HG02623 (cell line): ENCODE data around the gene CPVL.

Experiments
- ATAC-seq: cut with Tn5 transposase; IDR thresholded peaks from one replicate; pipeline ENCODE4 v1.9.1; 2021; ENCODE audit warnings: moderate library complexity; ENCODE audit not compliant: unreplicated experiment

CPVL gene

DNA sequence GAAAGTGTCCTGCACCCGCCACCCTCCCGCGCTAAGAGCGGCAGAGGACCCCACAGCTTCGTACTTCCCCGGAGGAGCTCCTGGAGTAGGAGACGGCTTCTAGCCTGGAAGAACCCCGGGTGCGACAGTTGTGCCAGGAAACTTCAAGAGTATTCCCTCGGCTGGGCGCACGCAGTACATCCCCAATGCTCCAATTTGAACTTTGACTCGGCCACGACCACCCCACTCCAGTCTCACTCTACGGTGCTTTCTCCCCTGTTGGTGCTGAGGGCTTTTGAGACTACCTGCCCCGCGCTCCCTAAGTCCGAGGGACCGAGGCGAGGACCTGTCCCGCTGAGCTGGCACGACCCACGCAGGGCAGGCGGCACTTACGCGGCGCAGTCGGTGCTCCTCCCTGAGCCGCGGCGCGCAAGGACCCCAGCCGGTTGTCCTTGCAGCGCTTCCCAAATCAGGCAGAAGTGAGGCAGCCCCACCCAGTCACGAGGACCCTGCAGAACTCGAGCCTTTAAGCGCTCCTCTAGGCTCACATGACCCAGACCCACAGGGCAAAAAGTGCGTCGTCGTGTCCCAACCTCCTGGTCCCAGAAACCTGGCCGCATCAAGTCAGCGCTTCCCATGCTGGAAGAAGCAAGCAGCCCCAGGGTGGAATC lies at the start of gene CPVL:
Gene CPVL, minus strand, starts transcription at position 481 of the 650 bp plus-strand sequence. CDS start 25,476 bp downstream, outside the sequence.
- ATAC-seq, result no peak

DNA sequence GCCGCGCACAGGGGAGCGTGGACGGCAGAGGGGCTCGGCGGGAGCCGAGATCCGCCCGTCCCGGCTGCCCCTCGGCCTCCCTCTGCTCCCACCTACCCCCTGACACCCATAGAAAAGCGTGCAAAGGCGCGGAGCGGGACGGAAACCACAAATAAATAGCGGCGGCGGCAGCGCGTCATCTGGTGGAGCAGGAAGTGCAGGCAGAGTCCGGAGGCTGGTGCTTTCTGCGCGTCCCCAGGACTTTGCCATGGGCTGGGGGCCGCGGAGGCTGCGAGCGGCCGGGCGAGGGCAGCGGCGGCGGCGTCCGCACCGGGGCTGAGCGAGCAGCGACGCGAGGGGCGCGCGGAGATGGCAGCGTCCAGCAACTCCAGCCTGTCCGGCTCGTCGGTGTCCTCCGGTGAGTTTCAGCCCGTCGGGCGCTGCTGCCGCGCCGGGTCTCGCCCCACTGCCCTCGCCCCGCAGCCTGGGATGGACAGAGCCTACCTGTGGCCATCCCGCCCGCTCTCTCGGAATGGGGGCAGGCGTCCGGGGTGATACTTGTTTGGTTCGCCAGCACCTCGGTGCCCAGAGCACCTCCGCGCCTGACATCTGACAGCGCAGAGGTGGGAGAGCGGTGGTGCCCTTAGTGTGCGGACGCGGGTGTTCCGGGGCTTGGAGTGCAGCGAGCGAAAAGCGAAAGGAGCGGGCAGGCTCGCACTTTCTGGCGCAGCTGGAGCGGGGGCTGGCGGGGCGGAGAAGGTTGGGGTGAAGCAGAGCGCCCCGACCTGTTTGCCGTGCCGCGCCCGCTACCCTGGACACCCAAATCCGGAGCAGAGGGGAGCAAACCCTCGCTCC lies 48.5 kb upstream of the CPVL start, which contains the start of gene CHN2:
Gene CHN2, plus strand, starts transcription at position 182 of the 834 bp plus-strand sequence.
- no peak for ATAC-seq

DNA sequence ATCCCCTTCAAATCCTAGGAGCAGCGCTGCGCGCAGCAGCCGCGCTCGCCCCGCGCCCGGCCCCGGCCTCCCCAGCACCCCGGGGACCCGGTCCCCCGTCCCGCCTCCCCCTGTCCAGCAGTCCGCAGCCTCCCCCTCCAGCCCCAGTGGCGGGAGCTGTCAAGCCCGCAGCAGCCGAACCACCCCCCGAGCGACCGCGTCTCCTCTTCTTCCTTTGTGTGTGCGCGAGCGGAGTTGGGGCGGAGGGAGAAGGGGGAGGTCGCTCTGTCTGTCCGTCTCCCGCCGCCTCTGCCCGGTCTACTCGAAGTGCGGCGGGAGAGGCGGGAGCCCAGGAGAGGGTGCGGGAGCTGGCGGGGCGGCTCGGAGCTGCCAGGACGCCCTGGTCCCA lies 47.9 kb upstream of the CPVL start:
- no peak for ATAC-seq

DNA sequence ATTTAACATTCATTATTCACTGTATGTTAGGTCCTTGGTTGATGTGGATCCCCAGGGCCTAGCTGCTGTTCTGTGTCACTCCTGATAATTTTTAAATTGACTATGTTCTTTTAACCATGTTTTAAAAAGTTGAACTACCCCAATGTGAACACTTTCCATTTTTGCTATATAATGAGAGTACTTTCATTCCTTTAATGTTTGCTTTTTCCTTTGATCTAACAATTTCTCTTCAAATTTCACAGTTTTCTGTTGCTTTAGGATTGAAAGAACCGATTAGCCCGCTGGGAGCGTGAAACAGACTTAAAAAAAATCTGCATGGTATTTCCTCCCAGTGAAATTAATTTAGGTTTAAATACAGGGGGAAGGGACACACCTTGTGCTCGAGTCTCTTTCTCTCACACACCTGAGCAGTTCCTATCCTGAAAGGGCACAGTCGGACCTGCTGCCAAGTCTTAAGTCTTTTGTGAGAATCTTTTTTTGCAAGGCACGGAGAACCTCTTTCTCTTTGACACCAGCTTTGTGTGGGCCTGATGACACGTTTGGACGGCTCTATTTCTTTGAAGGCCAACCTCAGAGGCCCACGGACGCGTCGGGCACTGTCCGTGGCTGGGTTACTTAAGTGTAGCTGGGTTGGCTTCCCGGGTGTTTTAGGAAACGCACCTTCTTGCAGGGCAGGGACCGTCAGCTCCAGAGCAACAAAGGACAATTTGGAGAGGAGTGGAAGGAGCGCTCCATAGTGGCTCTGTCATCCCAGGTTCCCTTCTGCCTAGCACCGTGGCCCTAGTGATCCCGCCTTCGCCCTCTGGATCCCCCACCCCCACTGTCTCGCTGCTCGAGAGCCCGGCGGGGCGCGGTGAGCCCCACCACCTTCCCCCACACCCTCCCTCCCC lies 47.2 kb upstream of the CPVL start:
- no peak for ATAC-seq

DNA sequence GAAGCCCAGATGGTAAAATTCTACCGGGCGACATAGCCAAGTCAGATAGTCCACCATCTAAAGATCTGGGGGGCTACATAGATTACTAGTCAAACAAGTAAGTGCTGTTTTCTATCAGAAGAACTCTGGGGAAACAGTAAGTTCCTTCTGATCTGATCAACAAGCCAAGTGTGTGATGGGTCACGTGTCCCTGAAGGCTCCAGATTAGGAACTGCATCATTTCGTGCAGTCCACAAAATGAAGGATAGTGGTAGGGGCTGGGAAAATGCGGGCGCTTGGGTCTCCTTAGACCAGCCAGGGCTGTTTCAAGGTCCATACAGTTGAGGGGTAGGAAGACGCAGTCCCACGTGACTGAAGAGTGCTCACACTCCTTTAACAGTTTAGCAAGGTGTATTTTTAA lies 46.5 kb upstream of the CPVL start:
- ATAC-seq, result no peak

DNA sequence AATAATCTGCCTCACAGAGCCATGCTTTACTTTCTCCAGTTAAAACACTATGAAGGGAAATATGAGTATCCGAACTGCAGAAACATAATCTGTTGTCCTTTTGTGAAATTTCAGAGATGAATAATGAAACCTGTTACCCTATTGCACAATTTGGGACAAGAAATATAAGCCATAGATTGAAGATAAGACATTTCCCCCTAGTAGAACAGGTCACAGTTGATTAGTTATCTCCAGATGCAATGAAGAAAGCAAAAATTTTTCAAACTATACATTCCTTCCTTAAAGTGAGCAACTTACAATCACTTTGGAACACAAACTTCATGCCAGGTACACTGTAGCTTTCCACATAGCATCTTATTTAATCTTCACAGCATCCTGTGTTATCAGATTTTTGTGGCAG lies 46.0 kb upstream of the CPVL start:
- ATAC-seq, result no peak

DNA sequence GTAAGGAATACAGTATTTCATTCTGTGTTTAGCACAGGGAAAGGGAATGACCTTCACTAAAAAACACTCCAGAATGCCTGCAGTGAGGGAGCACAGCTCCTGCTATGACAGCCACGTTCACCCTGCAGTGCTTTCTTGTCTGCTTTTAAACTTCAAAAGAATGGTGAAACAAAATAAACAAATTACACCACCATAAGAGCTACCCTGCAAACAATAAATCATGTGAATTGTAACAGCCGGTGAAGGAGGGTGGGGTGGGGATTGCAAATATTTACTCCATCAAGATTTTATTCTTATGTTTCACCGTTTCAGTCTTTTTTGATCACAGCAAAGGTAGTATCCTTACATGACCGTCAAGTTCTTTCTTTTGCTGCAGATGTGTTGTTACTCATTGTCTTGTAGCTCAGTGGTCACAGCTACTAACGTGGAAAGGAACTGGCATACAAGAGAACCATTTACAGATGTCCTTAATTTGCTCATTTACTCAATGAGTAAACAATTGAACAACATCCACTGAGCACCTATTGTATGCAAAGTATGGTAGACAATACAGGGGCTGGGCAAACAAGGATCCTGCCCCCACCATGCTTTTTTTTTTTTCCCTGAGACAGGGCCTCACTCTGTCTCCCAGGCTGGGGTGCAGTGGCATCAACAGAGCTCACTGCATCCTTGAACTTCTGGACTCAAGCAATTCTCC lies 44.2 kb upstream of the CPVL start:
- ATAC-seq, result no peak

DNA sequence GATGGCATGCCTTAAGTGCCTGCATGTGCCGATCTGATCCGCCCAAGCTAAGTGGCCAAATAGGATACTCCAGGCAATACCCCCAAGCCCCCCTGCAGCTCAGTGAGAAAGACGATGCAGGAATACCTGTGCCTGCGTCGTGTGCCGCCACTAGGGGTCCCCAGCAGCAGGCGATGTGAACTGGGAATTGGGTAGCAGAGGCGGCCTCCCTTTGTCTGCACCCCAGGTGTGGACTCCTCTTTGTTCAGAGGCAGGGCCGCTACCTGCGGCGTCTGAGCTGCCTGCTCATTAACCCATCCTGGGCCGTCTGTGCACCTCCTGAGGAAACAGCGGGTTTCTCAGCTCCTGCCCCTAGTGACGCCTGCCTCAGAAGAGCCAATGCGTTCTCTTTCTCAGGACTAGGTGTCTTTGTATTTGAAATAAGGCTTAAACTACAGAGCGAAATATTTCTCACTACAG lies 43.4 kb upstream of the CPVL start:
- ATAC-seq, result no peak

DNA sequence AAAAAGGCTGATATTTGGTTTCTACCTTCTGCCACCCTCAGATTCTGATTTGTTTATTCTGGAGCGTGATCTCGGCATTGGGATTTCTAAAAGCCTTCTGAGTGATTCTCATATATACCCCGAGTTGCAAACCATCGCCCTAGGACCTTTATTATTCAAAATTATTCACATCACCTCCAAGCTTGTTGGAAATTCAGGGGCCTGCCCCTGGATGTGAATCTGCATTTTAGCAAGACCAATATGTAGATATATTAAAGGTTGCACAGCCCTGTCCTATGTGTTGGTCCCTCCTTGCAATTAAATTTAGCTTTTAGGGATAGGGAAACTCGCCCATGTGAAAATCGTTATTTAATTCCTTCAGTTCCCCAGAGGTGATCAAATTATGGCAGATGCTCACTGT lies 39.3 kb upstream of the CPVL start:
- no peak for ATAC-seq

DNA sequence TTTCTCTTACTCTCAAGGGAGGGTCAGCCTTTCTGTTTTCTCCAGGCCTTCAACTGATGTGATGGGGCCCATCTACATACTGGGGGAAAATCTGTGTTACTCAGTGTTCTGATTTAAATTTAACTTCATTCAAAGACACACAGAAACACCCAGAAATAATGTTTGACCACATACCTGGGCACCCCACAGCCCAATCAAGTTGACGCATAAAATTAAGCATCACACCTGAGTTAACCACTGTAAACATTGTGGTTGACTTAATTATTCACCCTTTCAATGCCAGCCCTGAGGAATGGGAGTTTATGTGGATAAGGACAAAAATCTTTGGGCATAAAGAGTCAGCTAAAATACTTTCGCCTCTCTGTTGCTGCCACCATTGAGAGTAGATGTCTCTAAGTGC lies 38.3 kb upstream of the CPVL start:
- no peak for ATAC-seq

DNA sequence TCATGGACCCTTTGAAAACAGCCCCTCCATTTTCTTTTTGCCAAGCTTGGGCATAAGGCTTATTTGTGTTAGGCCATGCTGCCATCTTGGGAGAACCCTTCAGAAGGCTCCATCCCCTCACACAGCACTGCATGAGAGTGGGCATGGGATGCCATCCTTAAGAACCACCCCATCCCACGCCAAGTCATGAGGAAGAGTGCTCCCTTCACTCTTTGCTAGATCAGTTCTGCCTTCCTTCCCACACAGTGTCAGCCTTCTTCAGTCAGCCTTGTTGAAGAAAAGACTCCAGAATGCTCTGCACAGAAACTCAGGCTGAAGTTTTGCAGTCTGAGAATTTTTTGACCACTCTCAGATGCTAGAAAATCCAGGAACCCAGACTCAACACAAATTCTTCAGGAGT lies 32.8 kb upstream of the CPVL start:
- ATAC-seq, result no peak

DNA sequence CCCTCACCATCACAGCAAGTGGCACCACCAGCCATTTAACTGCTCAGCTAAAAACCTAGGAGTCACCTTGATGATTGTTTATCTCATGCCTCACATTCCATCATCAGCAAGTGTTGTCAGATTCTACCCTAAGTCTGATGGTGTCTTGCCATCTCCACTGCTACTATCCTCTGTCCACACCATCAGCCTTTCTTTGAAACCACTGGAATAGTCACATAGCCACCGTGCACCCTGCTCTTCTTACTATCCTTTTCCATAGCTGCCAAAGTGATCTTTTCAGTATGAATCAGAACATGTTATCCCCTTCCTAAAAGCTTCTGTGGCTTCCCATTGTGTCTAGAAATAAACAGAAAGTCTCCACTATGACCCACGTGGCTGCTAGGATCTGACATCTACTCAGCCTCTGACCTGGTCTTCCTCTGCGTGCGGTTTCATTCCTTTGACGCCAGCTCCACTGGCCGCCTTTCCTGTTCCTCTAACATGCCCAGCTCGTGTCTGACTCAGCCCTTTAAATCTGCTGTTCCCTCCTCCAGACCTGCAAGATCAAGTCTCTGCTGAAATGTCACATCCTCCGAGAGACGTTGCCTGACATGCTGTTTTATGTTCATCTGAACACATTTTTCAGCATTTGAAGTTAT lies 31.7 kb upstream of the CPVL start:
- ATAC-seq, result no peak

DNA sequence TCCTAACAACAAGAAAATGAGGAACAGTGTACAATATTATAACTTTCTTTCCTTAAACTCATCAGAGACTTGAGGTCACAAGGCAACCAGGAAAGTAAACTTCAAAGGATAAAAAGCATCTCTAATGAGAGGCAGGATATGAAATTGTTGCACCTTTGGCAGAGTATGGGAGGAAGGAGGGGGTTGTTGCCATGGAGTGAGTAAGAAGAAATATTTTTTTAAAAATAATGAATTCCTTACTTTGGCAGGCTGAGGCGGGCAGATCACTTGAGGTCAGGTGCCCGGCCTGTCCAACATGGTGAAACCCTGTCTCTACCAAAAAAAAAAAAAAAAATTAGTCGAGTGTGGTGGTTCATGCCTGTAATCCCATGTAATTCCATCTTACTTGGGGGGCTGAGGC lies 27.1 kb upstream of the CPVL start:
- ATAC-seq, result no peak

DNA sequence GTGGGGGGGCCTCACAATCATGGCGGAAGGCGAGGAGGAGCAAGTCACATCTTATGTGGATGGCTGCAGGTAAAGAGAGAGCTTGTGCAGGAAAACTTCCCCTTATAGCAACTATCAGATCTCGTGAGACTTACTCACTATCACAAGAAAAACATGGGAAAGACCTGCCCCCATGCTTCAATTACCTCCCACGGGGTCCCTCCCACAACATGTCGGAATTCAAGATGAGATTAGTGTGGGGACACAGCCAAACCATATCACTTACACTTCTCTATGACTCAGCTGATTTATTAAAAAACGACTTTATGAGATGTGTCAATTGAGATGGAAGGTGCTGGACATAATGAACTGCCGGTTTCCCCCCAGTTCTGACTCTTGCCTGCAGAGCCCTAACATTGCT lies 24.4 kb upstream of the CPVL start:
- no peak for ATAC-seq

DNA sequence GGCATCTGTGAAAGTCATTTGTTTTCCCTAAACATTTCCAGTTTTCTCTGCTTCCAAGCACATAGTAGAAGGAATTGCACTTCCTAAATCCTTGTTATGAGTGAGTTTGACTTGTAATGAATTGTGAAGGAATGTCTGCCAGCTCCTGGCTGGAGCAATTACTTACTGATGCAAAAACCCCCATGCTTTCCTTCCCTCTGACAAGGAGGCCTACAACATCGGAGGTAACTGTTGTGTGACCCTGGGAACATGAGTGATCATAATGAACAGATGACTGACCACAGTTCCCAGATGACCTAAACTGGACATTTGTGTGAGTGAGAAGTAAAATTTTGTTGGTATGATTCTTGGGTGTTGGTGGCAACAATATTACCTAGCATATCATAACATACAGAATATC lies 21.4 kb upstream of the CPVL start:
- no peak for ATAC-seq

DNA sequence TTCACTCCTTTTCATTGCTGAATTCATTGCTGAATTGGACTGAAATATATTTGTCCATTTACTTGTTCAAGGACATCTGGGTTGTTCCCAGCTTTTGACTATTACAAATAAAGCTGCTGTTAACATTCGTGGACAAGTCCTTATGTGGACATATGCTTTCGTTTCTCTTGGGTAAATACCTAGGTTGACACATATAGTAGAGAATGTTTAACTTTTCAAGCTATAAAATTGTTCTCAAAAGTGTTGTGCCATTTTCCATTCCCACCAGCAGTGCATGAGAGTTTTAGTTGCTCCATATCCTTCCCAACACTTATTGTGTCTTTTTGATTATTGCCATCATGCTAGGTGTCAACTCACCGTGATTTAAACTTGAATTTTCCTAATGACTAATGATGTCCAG lies 17.5 kb upstream of the CPVL start:
- no peak for ATAC-seq

DNA sequence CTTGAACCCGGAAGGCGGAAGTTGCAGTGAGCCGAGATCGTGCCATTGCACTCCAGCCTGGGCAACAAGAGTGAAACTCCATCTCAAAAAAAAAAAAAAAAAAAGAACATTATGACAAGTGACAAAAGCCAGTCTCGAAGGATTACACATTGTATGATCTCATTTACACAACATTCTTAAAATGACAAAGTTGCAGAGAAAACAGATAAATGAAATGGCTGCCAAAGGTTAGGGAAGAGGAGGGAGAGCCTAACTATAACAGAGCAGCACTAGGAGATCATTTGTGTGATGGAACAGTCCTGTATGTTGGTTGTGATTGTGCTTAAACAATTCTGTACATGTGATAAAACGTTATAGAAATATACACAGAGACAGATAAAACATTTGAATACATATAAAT lies 16.2 kb upstream of the CPVL start:
- ATAC-seq, result no peak

DNA sequence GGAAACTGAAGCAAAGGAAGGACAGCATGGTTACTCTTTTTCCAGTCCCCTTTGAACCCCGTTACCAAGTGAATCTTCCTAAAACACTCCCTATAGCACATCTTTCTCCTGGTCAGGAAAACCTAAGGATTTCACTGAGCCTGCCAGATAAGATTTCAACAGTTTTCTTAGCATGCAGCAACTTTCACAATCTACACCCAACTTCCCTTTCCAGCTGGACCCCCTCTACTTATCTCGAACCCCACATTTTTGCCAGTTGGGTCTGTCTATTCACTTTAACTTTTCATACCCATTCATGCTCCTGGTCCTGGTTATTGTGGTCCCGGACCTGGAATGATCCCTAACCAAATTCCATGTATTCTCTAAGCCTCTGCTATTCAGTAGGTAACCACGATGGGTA lies 14.9 kb upstream of the CPVL start:
- ATAC-seq, result no peak

DNA sequence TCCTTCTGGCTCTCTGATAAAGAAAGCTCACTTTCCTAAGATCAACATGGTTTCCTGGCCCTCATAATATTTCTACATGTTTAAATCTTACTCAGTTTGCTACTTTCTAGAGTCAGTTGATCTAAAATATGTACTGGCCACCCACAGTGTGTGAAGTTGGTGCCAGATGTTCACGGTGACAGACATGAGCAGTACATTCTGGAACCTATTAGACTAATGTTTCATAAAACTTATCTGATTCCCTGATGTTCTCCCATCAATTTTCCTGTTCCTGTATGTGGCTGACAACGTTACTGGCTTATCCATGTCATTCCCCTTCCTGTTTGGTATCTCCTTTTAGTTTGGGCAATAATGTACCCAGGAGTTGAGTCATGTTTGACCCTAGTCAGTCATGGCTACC lies 13.7 kb upstream of the CPVL start:
- ATAC-seq, result no peak

DNA sequence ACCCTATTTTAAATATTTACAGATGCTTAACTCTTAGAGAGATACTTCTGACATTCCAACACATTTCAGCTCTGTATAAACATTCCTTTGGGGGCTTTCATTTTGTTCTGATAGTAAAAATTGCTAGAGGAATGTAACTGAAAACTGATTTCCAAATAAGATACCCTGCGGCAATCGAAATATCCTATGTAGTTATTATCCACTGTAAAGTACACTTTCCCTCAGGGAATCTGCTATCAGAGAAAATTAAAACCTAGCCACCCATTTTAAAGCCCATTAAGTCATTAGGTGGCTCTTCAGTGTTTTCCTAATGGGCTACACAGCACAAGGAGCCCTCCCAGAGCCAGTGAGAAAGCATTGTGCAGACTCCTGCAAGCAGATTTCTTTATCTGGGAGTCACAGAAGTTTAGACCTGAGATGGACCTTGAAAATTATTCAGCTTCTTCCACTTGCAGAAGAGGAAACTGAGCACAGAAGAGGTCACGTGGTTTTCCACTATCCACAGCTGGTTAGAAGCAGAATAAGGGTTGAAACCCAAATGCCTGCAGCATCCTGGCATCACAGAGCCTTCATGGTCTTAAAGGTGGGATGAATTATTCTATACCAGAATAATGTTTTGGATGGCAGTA lies 12.6 kb upstream of the CPVL start:
- ATAC-seq, result no peak
